CD4-positive, alpha-beta T cell treated with Interleukin-17A for 1 hour (primary cell): ENCODE measurements around the gene NXN.
"Not testable (repeated sequence)": the region's sequence is repeated elsewhere in the genome, so short reads cannot be mapped to it uniquely, and the experiment has no call there.

ENCODE experiments used
- DNase-seq: peaks from one replicate; pipeline ENCODE4 v3.0.0-alpha.2; 2020

Gene NXN

DNA sequence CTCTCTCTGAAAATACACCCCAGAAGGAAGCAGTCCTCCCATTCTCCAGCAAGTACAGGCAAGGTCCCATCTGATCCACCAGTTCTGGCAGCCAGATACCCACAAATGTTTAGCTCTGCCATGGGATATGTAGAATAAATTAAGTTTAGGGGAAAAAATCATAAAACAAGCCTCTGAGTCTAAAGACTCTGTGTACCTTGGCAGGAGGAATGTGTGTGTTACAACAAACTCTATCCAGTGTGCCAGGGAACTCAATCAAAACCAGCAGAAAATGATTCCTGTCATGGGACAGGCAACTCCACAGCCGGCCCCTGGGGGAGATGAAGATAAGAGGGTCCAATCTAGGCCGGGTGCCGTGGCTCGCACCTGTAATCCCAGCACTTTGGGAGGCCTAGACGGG lies 124.0 kb downstream of the NXN start:
- DNase-seq: no peak

DNA sequence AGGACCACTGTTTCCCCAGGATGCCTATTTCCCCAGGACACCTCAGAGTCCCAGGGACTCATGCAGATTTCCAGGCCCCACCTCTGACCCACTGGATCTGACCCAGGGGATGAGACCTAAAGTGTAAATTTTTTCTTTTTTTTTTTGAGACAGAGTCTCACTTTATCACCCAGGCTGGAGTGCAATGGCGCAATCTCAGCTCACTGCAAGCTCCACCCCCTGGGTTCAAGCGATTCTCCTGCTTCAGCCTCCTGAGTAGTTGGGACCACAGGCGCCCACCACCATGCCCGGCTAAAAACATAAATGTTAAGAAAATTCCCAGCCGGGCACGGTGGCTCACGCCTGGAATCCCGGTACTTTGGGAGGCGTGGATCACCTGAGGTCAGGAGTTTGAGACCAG lies 126.7 kb downstream of the NXN start:
- not testable (repeated sequence) for DNase-seq

DNA sequence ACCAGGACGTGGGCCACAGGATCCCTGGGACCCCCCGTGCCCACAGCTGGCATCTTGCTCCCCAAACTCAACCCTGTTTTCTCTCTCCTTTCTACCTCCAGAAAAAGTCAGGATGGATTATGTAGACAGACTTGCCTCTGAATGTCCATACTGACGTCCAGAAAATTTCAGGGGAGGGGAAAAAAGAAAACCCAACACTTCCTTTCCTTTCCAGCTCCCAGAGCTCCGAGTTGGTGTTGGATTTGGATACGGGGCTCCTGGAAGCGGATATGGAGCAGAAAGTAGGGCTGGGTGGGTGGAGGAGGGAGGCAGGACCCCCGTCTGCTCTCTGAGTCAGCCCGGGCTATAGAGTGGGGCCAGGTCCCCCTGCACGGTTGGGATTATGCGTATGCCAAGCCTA lies 127.2 kb downstream of the NXN start:
- DNase-seq: no peak

DNA sequence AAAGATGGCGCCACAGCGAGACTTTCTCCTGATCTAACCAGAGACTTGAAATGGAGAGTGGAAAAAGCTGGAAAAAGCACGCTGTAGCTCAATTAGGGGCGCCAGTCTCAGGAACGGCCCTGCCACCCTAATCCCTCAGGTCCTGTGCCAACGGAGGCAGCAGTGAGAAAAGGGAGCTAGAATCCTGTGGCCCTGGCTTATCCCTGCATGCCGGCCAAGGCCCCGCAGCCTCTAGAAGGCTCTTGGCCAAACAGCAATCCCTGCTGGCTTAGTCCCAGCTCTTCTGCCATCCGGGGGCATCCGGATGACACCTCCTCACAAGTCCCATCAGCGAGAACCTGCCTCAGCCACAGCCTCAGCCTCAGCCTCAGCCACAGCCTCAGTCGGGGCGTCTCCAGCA lies 127.7 kb downstream of the NXN start:
- DNase-seq: no peak

DNA sequence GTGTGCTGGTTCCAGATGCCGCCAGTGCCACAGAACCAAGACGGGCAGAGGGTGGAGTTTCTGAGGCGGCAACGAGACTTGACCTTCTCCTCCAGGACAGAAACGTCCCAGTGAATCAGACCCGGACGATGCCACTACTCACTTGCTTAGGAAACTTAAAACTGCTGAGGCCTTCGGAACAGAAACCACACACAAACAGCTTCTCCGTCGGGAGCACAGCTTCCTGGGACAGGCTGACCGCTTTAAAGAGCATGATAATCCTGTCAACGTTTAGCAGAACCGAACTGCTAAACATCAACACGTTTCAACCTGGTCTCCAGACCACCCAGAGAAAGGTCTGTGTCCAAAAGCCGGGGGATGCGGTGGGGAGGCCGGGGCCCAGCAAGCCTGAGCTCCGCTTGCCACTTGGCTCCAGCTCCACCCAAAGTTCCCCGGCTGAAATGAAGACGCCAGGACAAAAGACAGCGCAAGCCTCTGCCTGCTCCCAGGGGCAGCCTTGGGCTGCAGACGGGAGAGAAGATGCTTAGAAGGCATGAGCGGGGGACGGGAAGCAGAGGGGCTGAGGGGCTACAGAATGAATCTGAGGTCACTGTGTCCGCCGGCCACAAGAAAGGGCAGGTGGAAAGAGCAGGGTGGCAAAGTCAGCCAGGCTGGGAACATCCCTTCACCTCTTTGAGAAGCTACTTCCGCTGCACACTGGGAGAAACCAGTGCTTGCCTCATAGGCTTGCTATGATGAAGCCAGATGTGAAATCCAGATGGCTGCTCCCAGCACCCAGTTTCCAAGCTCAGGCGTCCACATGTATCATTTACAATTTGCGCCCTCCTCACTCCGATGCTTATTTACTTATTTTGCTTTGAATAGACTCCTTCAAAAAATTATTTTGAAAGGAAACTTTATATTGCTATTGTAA lies 128.5 kb downstream of the NXN start:
- no peak for DNase-seq

DNA sequence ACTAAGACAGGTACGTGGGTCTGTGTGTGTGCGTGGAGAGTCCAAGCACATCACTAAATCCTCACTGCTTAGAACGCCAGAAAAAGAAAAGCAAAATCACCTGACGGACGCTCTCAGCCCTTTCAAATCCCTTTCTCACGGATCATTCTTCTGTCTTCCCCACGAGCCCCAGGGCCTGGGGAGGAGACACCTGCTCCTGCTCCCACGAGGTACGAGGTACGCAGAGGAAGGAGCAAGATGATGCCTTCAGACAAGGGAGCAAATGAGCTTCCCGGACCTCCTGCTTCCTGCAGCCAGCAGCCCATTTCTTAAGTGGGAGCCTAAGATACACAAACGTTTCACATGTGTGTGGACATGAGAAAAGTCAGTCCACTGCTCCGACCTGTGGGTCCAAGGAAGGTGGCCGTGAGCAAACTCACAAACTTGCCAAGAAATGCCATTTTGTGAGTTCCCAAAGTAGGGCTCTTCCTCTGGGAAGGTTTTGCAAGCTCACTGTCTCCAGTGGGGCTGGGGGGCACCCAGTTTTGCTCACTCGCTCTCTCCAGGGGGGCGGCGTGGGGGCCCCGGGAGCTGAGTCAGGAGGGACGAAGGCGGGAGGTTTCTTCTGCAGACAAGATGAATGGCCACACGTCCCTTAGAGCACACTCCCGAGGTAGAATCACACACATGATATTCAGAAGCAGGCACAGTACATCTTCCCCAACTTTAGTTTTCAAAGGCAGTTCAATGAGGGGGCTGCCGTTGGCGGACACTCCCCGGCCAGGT lies 129.3 kb downstream of the NXN start:
- DNase-seq: no peak

DNA sequence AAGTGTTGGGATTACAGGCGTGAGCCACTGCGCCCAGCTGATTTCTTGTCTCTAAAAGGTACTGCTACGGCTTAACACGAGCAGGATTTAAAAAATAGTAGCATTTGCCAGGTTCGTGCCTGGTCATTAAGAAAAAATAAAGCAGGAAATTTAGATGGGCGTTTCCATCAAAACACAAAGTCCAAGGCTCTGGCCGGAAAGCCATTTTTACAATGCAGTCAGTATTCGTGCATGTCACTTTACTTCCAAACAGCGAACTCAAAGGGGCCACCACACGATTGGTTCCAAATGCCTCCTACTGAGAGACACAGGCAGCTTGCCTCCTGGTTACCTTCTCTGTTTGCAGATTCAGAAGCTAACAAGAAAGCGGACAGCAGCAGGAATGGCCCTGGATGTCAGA lies 131.2 kb downstream of the NXN start:
- DNase-seq: no peak

DNA sequence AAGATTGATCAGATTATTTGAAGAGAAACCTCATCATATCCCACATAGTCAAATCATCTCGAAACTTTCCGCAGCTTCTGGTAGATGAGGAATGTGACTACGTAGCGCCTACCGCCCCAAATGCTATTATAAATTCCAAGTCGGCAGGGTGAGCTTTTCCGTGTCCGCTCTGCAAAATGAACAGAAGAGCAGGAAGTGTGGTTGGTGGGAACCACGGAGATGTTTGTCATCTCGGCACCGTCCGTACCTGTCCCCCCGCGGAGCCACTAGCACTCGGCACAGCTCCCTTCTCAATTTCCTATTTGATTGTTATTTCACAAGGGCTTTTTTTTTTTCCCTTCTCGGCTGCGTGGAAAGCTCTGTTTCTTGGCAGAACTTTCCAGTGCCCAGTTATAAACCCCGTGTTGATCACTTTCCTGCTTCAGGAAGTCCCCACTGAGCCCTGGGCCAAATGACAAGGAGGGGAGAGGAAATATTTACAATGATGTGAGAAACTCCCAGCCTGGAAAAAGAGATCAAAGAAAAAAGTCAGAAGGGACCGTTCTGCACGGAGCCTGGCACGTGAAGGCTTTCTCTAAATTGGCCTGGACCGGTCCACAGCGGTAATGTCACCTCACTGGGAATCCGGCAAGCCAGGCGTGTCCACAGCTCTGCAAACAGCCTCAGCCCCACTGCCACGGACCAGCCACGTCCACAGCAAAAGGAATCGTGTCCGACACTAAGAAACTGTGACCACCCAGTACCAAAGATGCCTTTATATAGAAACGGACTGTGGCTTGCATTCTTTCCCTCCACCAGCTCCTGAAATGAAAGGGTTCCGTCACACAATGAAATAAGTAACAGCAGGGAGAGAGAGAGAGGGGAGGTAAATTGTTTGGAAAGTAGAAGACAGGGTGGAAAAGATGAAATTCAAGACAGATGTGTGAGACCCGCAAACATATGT lies 132.4 kb downstream of the NXN start:
- DNase-seq: no peak

DNA sequence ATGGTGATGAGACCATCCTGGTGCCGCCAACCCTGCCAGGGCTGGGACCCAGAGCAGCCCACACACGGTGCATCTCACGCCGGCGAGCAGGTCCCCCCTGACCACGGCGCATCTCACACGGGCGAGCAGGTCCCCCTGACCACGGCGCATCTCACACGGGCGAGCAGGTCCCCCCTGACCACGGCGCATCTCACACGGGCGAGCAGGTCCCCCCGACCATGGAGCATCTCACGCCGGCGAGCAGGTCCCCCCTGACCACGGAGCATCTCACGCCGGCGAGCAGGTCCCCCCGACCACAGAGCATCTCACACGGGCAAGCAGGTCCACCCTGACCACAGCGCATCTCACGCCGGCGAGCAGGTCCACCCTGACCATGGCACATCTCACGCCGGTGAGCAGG lies 138.3 kb downstream of the NXN start:
- no peak for DNase-seq

DNA sequence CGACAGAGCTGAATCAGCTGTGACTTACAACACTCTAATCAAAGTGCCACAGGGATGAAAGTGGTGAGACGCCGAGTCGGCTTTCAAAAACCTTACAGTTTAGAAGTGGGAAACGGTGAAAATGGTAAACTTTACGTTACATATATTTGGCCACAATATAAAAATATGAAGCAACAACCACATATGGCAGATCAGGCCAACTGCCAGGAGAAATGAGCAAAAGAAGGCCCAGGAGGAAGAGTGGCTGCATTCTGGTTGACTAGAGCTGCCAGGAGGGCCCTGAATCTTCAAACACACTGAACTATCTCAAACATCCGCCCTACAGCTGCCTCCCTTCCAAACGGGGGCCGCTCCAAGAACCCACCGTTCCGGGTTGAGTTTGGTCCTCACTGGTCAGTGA lies 141.1 kb downstream of the NXN start:
- no peak for DNase-seq

DNA sequence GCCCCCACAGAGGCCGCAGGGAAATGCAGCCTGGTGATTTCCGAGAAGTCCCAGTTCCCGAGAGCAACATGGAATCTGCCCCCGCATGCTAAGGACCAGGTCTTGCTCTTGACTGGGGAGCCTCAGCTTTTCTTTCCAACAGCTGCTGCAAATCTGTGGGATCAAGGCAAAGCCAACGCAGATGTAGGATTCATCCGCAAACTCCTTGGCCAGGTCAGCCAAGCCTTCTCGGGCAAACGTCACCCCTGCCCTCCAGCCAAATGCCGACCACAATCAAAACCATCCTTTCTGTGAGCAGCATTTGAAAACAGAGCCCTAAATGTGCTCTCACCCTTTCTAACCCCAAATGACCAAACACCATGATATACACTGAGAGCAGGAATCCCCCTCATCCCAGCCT lies 143.4 kb downstream of the NXN start:
- no peak for DNase-seq

DNA sequence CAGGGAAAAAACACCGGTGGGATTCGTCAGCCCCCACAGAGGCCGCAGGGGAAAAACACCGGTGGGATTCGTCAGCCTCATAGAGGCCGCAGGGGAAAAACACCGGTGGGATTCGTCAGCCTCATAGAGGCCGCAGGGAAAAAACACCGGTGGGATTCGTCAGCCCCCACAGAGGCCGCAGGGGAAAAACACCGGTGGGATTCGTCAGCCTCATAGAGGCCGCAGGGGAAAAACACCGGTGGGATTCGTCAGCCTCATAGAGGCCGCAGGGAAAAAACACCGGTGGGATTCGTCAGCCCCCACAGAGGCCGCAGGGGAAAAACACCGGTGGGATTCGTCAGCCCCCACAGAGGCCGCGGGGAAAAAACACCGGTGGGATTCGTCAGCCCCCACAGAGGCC lies 143.9 kb downstream of the NXN start:
- DNase-seq: not testable (repeated sequence)

DNA sequence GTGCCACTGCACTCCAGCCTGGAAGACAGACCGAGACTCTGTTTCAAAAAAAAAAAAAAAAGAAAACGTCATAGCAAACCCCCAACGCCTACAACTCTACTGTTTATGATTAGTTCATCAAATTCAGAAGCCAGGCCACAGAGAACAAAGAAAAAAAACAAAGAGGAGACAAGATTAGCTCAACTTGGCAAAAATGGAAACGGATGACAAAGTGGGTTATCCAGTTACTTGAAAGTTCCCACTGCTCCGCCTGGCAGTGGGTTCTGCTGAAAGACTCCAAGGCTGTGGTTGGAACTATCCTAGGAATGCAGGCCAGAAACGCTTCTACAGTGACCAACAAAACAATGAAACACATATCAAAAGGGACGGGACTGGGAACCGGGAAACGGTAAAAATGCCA lies 144.3 kb downstream of the NXN start:
- DNase-seq: no peak

DNA sequence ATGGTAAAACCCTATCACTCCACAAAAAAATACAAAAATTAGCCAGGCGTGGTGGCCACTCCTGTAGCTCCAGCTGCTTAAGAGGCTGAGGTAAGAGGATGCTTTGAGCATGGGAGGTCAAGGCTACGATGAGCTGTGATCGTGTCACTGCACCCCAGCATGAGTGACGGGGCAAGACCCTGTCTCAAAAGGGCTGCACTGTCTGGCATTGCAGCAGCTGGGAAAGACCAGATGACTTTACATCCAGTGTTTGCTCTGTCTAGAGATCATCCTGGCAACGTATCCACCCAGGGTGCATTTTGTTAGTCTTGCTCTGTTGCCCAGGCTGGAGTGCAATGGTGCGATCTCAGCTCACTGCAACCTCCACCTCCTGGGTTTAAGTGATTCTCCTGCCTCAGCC lies 145.4 kb downstream of the NXN start:
- DNase-seq: no peak

DNA sequence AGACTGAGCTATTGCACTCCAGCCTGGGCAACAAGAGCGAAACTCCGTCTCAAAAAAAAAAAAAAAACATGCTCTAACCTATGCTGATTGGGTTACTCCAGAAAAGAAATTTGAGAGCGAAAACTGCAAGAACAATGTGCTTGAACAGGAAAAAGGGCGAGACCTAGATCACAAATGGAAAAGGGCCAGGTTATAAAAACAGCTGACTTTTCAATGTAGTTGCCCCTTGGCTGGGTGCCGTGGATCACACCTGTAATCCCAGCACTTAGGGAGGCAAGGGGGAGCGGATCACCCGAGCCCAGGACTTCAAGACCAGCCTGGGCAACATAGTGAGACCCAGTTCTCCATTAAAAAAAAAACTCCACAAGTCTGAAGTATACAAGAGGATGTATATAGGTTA lies 148.6 kb downstream of the NXN start:
- no peak for DNase-seq

DNA sequence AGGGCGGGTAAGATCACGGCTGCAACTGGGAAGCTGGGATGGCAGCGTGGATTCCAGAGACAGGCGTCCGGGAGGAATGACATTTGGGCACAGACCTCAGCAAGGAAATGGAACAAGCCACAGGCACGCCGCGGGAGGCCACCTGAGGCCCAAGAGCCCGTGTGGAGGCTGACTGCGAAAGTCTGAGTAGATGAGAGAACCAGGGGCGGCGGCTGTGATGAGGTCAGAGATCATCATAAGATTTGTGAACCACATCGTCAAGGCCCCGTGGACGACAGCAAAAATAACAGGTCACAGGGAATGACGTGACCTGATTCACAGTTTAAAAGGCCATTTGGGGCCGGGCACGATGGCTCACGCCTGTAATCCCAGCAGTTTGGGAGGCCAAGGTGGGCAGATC lies 149.2 kb downstream of the NXN start:
- DNase-seq: no peak

DNA sequence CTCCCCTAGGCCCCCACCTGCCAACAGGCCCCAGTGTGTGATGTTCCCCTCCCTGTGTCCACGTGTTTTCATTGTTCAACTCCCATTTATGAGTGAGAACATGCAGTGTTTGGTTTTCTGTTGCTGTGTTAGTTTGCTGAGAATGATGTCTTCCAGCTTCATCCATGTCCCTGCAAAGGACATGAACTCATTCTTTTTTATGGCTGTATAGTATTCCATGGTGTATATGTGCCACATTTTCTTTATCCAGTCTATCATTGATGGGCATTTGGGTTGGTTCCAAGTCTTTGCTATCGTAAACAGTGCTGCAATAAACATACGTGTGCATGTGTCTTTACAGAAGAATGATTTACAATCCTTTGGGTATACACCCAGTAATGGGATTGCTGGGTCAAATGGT lies 150.0 kb downstream of the NXN start:
- not testable (repeated sequence) for DNase-seq

DNA sequence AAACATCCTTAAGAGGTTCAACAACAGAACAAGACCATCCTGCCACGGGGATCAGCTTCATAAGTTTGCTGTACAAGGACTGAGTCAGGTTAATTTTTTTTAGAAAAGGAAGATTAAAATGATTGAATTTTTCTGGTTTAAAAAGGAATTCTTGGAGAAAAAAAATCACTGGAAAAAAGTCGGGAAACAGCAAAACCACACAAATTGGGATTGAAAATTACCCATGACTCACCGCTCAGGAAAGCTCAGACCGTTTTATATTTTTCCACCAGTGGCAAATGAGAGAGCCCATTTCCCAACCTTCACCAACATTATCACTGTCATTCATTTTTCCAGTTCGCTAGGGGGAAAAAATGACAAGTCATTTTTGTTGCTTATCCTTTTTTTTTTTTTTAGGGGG lies 150.8 kb downstream of the NXN start:
- DNase-seq: no peak

DNA sequence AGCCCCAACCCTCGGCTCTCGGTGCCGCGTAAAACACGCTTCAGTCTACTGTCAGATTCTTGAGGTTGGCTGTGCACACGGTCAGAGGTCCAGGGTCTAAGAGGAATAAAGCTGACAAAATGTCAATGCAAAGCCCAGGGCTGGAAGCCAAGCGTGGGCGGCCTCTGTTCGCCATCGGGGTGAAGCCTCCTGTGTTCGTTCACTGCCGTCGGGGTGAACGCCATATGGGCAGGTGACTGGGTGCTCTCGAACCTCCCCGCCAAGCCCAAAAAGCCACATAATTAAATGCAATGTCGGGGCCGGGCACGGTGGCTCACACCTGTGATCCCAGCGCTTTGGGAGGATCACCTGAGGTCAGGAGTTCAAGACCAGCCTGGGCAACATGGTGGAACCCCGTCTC lies 152.8 kb downstream of the NXN start:
- no peak for DNase-seq

DNA sequence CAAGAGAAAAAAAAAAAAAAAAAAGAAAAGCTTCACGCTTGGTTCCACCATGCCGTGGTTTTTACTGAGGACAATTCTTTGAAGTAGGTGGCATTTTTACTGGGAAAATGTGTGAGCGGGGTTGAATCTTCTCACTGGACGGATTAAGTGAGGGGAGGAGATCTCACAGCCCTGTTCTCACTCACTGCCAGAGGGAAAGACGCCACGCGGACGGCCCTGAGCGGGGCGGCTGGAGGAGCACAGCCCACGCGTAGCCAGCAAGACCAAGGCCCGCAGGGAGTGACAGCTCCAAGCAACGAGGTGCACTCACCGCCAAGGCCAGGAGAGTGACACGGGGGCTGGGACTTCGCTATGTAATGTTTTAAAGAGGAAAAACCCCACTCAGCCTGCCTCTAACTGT lies 154.4 kb downstream of the NXN start:
- DNase-seq: no peak

DNA sequence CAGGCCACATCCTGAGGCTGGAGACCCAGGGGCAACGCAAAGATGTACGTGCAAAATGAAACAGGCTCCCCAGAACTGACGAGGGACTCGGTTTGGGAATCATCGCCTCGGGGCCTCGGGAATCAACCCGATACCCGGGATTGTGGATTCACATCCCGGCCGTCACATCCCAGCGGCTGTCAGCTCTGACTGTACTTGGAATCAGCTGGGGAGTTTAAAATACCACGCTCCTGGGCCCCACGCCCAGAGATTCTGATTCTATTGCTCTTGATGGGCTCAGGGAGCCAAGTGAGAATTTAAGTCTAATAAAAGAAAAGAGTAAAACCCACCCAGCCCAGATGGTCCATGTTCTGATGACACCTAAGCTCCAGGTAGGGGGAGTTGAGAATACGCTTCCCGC lies 155.2 kb downstream of the NXN start:
- DNase-seq: no peak

DNA sequence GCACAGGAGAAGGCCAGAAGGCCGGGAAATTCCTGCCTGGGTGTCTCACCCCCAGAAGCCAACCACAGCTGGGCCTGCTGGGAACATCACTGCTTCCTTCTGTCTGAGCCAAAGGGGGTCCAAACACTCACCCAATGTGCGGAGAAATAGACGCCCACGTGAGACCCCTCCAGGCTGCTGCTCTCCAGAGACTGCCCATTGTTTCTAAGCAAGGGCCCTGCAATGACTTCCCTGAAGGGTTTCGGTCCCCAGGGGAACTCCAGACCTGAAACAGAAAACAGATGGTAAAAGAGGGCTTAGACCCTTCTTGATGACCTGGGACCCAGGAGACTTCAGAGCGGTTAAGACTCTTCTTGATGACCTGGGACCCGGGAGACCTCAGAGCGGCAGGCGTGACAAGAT lies 156.1 kb downstream of the NXN start:
- no peak for DNase-seq

DNA sequence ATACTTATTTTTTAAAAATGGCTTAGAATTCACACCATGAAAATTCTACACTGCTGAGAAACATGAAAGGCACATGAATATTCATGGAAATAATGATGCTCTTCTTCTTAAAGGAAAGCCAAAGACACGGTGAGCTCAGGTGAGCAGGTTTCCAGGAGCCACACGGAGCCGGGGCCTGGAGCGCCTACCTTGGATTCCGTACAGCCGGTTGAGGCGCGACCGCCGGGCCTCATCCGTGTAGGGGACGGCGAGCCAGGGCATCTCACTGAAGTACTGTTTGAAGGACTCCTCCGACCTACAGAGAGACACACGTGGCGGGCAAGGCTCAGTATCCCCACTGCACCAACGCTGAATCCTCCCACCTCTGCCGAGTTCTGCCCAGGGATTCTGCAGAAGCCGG lies 160.3 kb downstream of the NXN start:
- no peak for DNase-seq
